ENCODE measurements around the gene CYP26B1. TPM values are rescaled to one million over a fixed set of nuclear protein-coding genes. Genes with fewer than 3 reads are reported as not detected.

Gene CYP26B1
- total RNA-seq, 4 donors from 2014 or later, result 1.8 to 4.8 (median 2.3) TPM

DNA sequence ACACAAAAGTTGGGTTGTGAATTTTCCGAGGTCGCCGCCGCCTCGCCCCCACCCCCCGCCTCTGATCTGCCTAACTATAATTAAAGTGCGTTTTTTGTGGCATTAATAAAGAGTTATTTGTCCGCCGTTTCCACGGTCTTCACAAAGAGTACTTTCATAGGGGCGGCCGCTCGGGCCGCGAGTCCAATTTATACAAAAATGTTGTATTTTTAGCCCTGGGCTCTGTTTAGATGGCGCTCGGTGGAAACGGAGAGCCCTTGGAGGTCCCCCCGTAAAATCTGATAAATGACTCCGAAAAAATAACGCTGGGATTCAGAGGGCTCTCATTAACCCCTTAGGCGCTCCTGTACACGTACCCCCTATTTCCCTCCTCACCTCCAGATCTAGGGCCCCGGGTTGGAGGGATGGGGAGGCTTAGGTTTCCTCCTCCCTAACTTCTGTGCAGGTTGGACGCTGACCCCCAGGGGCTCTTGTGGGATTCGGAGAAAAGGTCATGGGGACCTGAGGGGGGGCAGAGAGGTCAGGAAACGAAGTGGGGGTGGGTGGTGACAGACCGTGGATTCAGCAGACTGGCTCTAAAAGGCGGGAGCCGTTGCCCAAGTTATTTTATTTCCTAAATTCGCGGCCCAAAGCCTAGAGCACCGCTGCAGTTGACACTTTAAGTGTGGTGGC lies 1.9 kb downstream of the CYP26B1 start:
- DNase-seq, result peak in 1 of 2 donors; percentile 9
- peak overlapping the region; percentile 55 to 75 (median 66) for H3K4me3 ChIP-seq
- peak overlapping the region; percentile 1 to 66 (median 14) for H3K27ac ChIP-seq
- intact Hi-C loops (cut with DNase I; ENCODE audit: low total_unique reads) (loop anchor here (2.0 to 10.0 kb wide), 2 partner anchors 263 to 691 kb away; partner anchors contain the start of gene DYSF), in situ Hi-C loops (cut with MboI; ENCODE audit: low sequenced_read_pairs in 4 of 4) (no loop called here)
- H3K27me3 ChIP-seq, result peaks cover 43 to 48% (median 45%) of the 10 kb centered on the region in 3 donors
- ATAC-seq, result no peak
- H3K36me3 ChIP-seq, result no peaks in the 10 kb centered on the region
- H3K9me3 ChIP-seq, result no peaks in the 10 kb centered on the region
- peaks cover 55 to 73% of the 10 kb centered on the region in 2 donors for H3K4me1 ChIP-seq
- no peak for TF ChIP-seq POLR2A (IDR thresholded peaks at IDR 0.05)
- TF ChIP-seq, protein P1, sequence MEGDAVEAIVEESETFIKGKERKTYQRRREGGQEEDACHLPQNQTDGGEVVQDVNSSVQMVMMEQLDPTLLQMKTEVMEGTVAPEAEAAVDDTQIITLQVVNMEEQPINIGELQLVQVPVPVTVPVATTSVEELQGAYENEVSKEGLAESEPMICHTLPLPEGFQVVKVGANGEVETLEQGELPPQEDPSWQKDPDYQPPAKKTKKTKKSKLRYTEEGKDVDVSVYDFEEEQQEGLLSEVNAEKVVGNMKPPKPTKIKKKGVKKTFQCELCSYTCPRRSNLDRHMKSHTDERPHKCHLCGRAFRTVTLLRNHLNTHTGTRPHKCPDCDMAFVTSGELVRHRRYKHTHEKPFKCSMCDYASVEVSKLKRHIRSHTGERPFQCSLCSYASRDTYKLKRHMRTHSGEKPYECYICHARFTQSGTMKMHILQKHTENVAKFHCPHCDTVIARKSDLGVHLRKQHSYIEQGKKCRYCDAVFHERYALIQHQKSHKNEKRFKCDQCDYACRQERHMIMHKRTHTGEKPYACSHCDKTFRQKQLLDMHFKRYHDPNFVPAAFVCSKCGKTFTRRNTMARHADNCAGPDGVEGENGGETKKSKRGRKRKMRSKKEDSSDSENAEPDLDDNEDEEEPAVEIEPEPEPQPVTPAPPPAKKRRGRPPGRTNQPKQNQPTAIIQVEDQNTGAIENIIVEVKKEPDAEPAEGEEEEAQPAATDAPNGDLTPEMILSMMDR (IDR thresholded peaks at IDR 0.05 in 4 of 5, conservative IDR thresholded peaks at IDR 0.05 in 1 of 5), result no peak

DNA sequence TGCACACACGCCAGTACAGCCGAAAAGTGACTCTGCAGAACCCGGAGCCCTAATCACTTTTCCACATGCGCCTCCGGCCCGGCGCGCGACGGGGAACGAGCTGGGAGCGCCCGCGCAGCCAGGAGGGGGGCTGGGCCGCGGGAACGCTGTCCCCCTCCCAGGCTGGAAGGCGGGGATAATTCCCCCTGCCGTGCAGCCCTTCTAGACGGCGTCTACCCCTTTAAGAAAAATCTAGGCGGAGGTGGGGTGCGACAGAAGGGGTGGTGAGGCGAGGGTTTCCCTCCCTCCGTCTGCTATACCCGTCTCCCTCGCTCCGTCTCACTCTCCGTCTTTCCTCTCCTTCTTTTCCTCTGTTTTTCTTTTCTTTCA lies 2.4 kb downstream of the CYP26B1 start:
- DNase-seq, result peak in 1 of 2 donors; percentile 14
- in situ Hi-C loops (cut with MboI; ENCODE audit: low sequenced_read_pairs in 4 of 4), result no loop called here
- Histone ChIP-seq H3K4me1 (peaks cover 55 to 73% of the 10 kb centered on the region in 2 donors), H3K9me3 (no peaks in the 10 kb centered on the region), H3K4me3 (peak overlapping the region; percentile 55 to 75 (median 66)), H3K27me3 (peaks cover 43 to 48% (median 45%) of the 10 kb centered on the region in 3 donors), H3K27ac (peak overlapping the region; percentile 1 to 66 (median 14)), H3K36me3 (no peaks in the 10 kb centered on the region)
- ATAC-seq, result peak; percentile 5 to 18
- intact Hi-C loops (cut with DNase I; ENCODE audit: low total_unique reads), result loop anchor here (2.0 to 10.0 kb wide), 2 partner anchors 262 to 690 kb away; partner anchors contain the start of gene DYSF
- no peak for TF ChIP-seq POLR2A (IDR thresholded peaks at IDR 0.05)
- TF ChIP-seq, protein P1 (IDR thresholded peaks at IDR 0.05 in 4 of 5, conservative IDR thresholded peaks at IDR 0.05 in 1 of 5), result no peak

DNA sequence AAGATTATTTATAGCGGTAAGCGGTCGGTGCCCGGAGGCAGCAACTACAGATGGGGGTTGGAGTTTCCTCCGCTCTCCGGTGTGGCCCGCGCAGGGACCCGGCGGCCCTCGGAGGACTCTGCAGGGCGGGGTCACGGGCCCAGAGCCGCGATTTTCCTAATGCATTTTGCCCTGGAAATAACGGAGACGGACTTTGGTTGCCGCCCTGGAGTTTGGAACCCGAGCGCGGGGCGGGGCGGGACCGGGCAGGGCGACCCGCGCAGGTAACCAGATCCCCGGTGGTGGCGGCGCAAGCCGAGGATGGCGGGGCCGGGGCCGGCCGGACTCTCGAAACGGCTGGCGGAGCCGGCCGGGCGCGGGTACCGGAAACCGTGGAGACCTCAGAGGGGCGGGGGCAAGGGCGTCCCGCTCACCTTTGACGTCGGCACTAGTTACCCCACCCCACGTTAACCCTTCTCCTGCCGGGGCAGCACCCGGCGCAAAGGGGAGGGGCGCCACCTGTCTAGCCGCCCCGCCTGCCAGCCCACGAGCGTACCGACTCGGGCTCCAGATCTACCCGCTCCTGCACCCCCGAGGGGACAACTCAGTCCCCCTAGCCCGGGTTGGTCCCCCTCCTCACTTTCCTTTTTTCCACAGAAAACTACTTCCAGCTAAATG lies 2.9 kb downstream of the CYP26B1 start:
- peak overlapping the region; percentile 27 to 66 (median 34) for H3K27ac ChIP-seq
- DNase-seq (peak in 1 of 2 donors; percentile 39), ATAC-seq (peak; percentile 7 to 24)
- intact Hi-C loops (cut with DNase I; ENCODE audit: low total_unique reads) (loop anchor here (2.0 to 10.0 kb wide), 2 partner anchors 262 to 690 kb away; partner anchors contain the start of gene DYSF), in situ Hi-C loops (cut with MboI; ENCODE audit: low sequenced_read_pairs in 4 of 4) (no loop called here)
- H3K36me3 ChIP-seq, result no peaks in the 10 kb centered on the region
- TF ChIP-seq, protein P1 (IDR thresholded peaks at IDR 0.05 in 4 of 5, conservative IDR thresholded peaks at IDR 0.05 in 1 of 5), result no peak
- TF ChIP-seq POLR2A (IDR thresholded peaks at IDR 0.05), result no peak
- H3K9me3 ChIP-seq, result no peaks in the 10 kb centered on the region
- H3K4me1 ChIP-seq, result peaks cover 50 to 68% of the 10 kb centered on the region in 2 donors
- peaks cover 40 to 44% (median 40%) of the 10 kb centered on the region in 3 donors for H3K27me3 ChIP-seq
- H3K4me3 ChIP-seq, result peak overlapping the region; percentile 55 to 75 (median 66)

DNA sequence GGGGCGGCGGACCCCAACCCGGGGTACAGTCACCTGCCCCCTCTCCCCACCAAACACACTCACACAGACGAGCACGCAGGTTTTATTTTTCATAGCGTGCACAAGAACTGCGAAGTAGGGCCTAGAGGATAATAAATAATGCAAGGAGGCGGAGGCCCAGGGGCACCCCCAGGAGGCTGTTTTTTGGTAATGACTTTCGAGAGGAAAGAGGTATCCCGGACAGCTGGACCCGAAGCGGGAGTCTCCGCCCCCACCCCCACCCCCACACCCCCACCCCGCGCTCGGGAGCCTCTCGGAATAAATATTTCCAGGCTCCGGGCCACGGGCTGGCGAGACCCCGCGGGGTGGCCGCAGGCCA lies 3.4 kb downstream of the CYP26B1 start:
- ATAC-seq (no peak), DNase-seq (peak in 1 of 2 donors; percentile 24)
- Histone ChIP-seq H3K4me3 (peak overlapping the region; percentile 55 to 75 (median 66)), H3K27me3 (peaks cover 34 to 39% (median 35%) of the 10 kb centered on the region in 3 donors), H3K36me3 (no peaks in the 10 kb centered on the region), H3K4me1 (peaks cover 45 to 63% of the 10 kb centered on the region in 2 donors), H3K9me3 (no peaks in the 10 kb centered on the region), H3K27ac (peak overlapping the region; percentile 27 to 66 (median 34))
- intact Hi-C loops (cut with DNase I; ENCODE audit: low total_unique reads) (loop anchor here (2.0 to 10.0 kb wide), 2 partner anchors 261 to 689 kb away; partner anchors contain the start of gene DYSF), in situ Hi-C loops (cut with MboI; ENCODE audit: low sequenced_read_pairs in 4 of 4) (no loop called here)
- TF ChIP-seq, protein P1 (IDR thresholded peaks at IDR 0.05 in 4 of 5, conservative IDR thresholded peaks at IDR 0.05 in 1 of 5), result no peak
- TF ChIP-seq POLR2A (IDR thresholded peaks at IDR 0.05), result no peak
